CMK (cell line): ENCODE data around the gene ANKLE2.
A peak's percentile ranks its signal among the peaks of the same experiment; 100 is the strongest.
"Not testable (repeated sequence)": the region's sequence is repeated elsewhere in the genome, so short reads cannot be mapped to it uniquely, and the experiment has no call there.

Source experiments
- DNase-seq: peaks from one replicate; pipeline ENCODE4 v3.0.0-alpha.2; 2010; ENCODE audit warnings: low read depth

The ANKLE2 gene

GRCh38 chr12:132776816-132777568 lies 15.4 kb upstream of the ANKLE2 start:
- DNase-seq: no peak

GRCh38 chr12:132776230-132776625 lies 14.6 kb upstream of the ANKLE2 start:
- DNase-seq: not testable (repeated sequence)

GRCh38 chr12:132775502-132776229 lies 14.0 kb upstream of the ANKLE2 start:
- no peak for DNase-seq

DNA sequence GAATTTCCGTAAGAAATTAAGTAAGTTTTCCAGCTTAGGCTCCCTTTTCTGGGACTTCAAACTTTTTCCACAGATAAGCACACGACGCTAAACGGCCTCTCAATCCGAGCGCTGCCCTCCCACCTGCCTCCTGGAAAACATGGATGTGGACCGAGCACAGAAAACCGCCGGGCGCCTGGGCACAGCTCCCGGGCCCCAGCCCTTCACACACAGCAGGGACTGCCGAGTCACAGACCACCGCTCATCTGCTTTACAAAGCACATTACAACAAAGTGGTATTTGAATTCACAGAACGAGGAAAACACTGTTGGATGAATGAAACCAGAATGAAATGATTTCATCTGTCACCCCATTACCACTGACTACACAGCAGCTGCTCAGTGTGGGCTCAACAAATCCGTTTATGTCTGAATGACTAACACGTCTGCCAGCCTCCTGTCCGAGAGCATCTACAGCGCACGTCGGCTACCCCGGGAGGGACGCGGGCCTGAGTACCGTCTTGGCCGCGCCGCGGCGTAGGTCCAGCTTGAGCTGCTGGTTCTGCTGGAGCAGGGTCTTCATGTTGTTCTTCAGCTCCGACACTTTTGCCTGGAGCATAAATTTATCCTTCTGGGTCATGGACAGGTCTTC lies 13.1 kb upstream of the ANKLE2 start:
- DNase-seq: no peak

DNA sequence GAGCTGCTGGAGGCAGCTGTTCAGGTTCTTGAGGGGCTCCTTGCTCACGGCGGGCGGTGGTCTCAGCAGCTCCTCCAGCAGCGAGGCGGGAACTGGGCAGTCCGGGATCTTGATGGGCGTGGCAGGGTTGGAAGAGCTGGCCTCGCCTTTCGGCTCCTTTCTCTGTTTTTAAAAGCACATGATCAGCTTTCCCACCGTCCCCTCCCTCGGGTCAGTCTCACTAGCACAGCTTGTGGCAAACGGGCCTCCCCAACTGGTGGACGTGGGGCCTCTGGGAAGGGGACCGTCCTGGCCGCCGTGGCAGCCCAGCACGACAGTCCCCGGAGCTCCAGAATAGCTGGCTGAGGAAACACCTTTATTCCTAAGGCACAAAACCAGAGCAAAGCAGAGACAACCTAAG lies 12.5 kb upstream of the ANKLE2 start:
- DNase-seq: no peak

DNA sequence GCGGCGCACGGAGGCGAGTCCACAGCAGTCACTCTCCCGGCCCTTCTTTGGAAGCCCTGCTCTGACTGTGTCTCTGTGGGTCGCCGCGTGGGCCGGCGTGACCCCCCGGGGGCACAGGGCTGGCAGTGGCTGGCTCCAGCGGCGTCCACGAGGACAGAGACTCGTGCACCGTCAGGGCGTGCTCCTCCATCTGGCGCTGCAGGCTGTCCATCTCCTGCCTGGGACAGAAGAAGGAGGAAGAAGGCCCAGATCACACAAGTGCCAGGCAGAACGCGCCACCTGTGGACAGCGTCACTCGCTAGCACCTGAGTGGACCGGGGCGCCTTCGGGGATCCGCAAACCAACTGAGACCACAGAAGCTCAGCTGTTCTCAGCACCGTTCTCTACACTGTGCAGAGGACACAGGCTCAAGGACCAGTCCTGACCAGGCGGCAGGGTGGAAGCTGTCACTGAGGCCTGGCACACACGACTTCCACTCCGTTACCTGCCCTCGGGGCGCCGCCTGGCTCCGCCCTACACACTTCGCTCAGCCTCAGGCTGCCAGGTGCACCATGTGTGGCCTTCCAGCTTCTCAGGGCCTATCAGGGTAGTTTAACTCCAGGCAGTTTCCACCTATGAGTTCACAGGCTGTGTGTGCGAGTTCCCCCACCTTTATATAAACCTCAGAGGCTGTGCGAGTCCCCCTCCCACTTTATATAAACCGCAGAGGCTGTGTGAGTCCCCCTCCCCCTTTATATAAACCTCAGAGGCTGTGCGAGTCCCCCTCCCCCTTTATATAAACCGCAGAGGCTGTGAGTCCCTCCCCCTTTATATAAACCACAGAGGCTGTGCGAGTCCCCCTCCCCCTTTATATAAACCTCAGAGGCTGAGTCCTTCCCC lies 11.7 kb upstream of the ANKLE2 start:
- DNase-seq: no peak

DNA sequence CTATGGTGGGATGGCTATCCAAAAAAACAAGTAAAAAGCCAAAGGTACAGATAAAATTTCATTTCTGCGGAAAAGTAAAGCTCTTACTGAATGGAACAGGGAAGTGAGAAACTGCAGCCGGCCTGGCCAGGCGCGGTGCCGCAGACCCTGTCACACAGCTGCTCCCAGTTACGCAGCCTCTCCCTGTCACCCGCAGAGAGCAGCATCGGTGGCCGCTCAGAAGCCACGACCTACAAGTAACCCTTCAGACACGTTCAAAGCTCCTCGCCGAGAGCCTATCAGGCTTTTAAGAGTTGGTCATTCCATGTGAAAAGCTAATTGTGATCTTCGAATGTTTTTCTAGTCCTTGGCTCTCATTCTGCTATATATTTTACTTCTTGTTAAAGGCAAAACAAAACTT lies 11.0 kb upstream of the ANKLE2 start:
- no peak for DNase-seq

DNA sequence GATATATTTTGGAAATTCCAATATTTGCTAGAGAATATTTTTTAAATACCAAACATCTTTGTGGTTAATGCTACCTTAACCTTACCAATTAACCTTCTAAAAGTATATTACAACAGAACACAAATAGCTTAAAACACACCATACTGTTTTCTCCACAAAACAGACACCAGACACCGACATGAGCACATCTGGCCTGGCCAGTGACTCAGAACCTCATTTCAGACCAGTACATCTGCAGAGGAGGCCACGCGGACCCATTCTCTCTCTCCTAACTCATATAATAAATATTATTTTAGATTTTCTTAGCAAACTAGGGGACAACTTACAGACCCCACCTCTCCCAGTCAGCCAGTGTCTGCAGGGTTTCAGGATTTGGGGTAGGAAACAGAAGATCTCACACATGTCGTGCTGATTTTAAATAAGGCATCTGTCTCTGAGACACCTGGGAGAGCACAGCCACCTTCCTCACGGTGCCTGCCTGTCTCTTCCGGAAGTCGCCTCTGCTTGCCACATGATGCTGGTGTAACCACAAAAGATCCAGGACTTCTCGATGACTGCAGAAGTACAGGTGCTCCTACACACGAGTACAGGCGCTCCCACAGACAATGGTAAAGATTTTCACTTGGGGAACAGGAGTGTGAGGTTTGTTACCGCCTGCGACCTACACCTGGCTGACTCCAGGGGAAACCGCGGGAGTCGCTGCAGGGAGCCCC lies 9.7 kb upstream of the ANKLE2 start:
- no peak for DNase-seq

GRCh38 chr12:132766380-132767085 lies 4.9 kb upstream of the ANKLE2 start:
- DNase-seq: no peak

DNA sequence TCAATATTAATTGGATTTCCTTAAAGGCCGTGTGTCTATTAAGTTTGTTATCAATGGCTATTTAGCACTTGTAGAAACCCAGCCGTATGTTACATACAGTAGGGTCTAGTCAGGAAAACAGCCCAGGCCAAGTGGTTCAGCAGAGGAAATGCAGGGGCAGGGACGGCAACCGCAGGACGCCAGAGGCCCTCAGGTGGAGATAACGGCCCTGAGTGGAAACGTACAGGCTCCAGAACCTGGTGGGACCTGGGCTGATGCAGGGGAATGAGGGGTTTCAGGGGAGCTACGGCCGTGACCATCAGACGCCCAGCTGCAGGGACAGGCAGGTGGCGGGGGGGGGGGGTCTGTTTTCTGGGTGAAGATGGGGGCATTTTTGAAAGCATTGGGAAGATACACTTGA lies 3.7 kb upstream of the ANKLE2 start:
- no peak for DNase-seq

- no peak for DNase-seq
Observed at GRCh38 chr12:132764231-132764630, 2.6 kb upstream of the ANKLE2 start.

DNA sequence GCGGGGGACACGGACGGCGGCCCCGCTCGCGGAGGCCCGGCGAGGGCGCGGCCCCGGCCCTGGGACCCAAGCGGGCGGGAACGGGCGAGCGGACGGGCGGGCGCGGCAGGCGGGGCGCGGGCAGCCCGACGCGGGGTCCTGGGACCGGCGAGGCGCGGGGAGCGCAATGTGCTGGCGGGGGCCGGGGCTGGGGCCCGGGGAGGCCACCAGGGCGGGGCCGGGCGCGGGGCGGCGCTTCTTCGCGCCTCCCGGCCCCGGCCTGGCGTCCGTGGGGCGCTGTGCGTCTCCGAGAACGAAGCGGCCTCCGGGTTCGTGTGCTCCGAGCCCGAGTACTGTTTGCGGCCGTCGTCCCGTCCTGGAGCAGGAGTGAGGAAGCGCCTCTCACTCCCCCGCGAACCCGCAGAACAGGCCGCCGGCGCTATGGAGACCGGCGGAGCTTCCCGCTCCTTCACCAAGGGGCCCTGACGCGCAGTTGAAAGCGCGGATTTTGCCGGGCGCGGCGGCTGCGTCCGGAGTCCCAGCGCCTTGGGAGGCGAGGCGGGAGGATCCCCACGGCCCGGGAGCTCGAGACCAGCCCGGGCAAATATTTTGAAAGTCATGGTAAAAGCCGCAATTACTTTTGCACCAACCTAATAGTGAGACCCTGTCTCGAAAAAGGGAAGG lies 420 bp upstream of the ANKLE2 start:
- DNase-seq: peak; percentile 88

DNA sequence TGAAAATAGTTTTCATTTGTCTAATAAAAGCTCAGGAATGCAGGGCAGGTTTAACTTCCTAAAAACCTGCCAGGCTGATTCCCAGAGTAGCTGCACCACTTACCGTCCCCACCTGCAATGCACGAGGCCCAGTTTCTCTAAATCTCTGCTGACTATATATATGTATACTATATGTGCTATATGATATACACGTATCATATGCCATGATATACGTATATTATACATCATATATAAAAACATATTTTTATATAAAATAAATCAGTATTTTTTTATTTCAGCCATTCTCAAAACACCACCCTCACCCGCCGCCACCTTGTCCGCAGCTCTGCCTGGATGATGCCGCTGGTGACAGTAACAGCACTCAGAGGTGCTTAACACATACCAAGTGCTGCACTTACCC lies 2.3 kb downstream of the ANKLE2 start:
- DNase-seq: no peak

DNA sequence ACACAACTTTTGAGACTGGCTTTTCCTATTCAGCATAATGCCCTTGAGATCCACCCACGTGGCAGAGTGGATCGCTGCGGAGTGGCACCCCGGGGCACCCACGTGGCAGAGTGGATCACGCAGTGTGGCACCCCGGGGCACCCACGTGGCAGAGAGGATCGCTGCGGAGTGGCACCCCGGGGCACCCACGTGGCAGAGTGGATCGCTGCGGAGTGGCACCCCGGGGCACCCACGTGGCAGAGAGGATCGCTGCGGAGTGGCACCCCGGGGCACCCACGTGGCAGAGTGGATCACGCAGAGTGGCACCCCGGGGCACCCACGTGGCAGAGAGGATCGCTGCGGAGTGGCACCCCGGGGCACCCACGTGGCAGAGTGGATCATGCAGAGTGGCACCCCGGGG lies 2.8 kb downstream of the ANKLE2 start:
- not testable (repeated sequence) for DNase-seq

- no peak for DNase-seq
Observed at GRCh38 chr12:132754160-132754932, 7.3 kb downstream of the ANKLE2 start.

DNA sequence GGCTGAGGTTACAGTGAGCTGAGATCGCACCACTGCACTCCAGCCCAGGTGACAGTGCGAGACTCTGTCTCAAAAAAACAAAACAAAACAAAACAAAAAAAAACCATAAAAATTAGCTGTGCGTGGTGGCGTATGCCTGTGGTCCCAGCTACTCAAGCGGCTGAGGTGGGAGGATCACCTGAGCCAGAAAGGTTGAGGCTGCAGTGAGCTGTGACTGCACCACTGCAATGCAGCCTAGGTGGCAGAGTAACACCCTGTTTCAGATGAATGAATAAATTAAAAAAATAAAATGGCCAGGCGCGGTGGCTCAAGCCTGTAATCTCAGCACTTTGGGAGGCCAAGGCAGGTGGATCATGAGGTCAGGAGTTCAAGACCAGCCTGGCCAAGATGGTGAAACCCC lies 8.0 kb downstream of the ANKLE2 start:
- DNase-seq: not testable (repeated sequence)

DNA sequence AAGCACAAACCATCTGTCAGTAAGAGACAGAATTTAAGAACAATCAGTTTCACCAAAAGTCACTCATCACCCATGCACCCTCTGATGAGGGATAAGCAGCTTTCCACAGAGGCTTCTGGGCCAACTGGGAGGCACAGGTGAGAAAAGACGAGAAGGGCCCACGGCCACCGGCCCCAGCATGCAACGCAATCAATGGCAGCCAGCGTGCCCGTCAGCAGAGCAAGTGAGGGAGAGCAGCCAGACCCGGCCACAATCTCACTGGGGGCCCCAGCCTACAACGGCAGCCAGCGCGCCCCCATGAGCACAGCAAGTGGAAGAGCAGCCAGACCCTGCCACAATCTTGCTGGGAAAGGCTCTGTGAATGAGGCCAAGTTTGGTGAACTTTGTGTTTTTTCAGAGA lies 13.3 kb downstream of the ANKLE2 start:
- DNase-seq: no peak

- DNase-seq: no peak
Observed at GRCh38 chr12:132747896-132748295, 13.7 kb downstream of the ANKLE2 start.

- no peak for DNase-seq
Observed at GRCh38 chr12:132747395-132747794, 14.2 kb downstream of the ANKLE2 start.

- DNase-seq: no peak
Observed at GRCh38 chr12:132746613-132747012, 15.0 kb downstream of the ANKLE2 start.
